ENCODE measurements around the gene HPS4. TPM values are rescaled to one million over a fixed set of nuclear protein-coding genes. Genes with fewer than 3 reads are reported as not detected.
A peak's percentile ranks its signal among the peaks of the same experiment; 100 is the strongest.

HPS4 gene
- total RNA-seq, 1 donor from 2014 or later, result 35.3 TPM

DNA sequence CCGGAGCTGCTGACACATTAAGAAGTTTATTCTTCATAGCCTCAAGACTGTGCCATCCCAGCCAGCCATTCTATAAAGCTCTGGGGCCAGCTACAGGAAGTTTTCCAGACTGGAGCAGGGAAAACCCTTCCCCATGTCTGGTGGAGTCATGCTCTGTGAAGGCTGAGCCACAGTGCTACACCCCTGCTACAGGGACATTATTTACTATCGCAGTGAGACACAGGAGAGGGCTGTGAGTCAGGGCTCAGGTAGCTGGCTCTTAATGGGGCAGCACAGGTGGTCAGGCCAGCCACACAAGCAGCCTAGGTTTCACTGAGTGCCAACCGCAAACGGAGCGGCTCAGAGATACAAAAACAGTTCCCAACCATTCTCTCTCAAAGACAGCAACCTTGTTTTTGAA lies 12.1 kb downstream of the HPS4 start:
- H3K4me3 ChIP-seq (ENCODE audit: low read depth, low read length), result no peak overlapping the region
- DNase-seq (ENCODE audit: low read depth), result peak; percentile 87
- TF ChIP-seq CTCF (conservative IDR thresholded peaks at IDR 0.05; ENCODE audit: low read depth, low read length), result no peak

- no peak for DNase-seq (ENCODE audit: low read depth)
- H3K4me3 ChIP-seq (ENCODE audit: low read depth, low read length), result no peak overlapping the region
- no peak for TF ChIP-seq CTCF (conservative IDR thresholded peaks at IDR 0.05; ENCODE audit: low read depth, low read length)
These were observed 12.8 kb downstream of the HPS4 start for GRCh38 chr22:26470807-26471206.

- no peak for DNase-seq (ENCODE audit: low read depth)
- TF ChIP-seq CTCF (conservative IDR thresholded peaks at IDR 0.05; ENCODE audit: low read depth, low read length), result no peak
- H3K4me3 ChIP-seq (ENCODE audit: low read depth, low read length), result no peak overlapping the region
These were observed 17.4 kb downstream of the HPS4 start for GRCh38 chr22:26466196-26466595.

DNA sequence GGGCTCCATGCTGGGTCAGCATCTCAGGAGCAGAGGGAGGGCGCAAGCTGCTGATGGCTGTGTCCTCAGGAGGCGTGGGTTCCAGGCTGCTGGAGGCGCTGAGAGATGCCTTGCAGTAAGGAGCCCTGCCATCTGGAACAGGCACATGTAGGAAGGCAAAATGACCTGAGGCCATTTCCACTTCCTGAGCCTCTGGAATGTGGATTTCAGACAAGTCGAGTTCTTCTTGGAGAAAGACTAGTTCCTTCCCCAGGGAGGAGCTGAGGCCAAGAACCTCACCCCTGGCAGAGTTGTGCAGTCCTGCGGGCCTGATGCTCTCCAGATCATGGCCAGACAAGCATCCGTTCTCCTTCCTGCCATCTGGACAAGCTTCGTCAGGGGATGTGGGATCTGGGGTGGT lies 19.3 kb downstream of the HPS4 start:
- TF ChIP-seq CTCF (conservative IDR thresholded peaks at IDR 0.05; ENCODE audit: low read depth, low read length), result no peak
- DNase-seq (ENCODE audit: low read depth), result no peak
- no peak overlapping the region for H3K4me3 ChIP-seq (ENCODE audit: low read depth, low read length)

GRCh38 chr22:26463688-26464087 lies 19.9 kb downstream of the HPS4 start:
- no peak for TF ChIP-seq CTCF (conservative IDR thresholded peaks at IDR 0.05; ENCODE audit: low read depth, low read length)
- H3K4me3 ChIP-seq (ENCODE audit: low read depth, low read length), result no peak overlapping the region
- DNase-seq (ENCODE audit: low read depth), result no peak

GRCh38 chr22:26463101-26463661 lies 20.4 kb downstream of the HPS4 start:
- no peak for DNase-seq (ENCODE audit: low read depth)
- no peak for TF ChIP-seq CTCF (conservative IDR thresholded peaks at IDR 0.05; ENCODE audit: low read depth, low read length)
- H3K4me3 ChIP-seq (ENCODE audit: low read depth, low read length), result no peak overlapping the region

DNA sequence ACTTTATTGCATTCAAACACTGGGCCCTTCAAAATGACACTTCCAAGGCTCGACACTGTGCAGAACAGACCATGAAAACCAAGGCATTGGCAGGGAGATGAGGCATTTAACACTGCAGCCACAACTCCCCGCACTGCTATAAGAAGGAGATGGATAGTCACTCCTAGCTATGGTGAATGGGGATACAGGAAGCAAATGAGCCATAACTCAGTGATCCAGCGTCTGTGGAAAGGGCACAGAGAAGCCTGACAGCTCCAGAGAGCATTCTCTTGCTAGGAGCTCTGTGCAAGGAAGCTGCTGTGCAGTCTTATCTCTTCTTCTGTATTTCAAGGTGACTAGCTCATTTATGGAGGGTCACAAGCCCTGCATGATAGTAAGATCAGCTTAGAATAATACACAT lies 20.9 kb downstream of the HPS4 start:
- H3K4me3 ChIP-seq (ENCODE audit: low read depth, low read length), result no peak overlapping the region
- no peak for TF ChIP-seq CTCF (conservative IDR thresholded peaks at IDR 0.05; ENCODE audit: low read depth, low read length)
- no peak for DNase-seq (ENCODE audit: low read depth)
